ENCODE measurements around the gene RNF212.

RNF212 gene

DNA sequence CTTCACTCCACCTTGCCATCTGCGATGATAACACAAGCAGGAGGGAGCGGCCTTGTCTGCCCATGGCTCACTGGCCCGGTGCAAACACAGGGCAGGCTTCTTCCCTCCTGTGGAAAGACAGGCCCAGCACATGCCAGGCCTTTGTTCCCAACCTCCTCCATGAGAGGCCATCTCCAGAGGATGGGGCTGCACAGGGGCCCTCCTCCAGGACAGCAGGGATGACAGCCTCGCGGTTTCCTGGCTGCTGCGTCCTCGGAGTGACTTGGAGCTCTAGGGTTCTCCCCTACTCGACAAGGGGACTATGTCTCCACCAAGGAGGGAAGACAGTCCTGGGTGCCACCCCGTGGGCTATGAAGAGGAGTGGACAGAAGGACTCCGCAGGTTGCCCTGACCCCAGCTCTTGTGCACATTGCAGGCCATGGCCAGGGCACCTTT, 21.8 kb downstream of the RNF212 start:
- no peak for TF ChIP-seq FOXP2 (optimal IDR thresholded peaks at IDR 0.05; ENCODE audit: control extremely low read depth, extremely low read length, insufficient read depth)
- TF ChIP-seq POLR2AphosphoS5 (IDR thresholded peaks at IDR 0.05; ENCODE audit: borderline replicate concordance, low read depth, low read length) = no peak
- no peak for TF ChIP-seq EZH2 (IDR thresholded peaks at IDR 0.05)
- Histone ChIP-seq H3K27ac (no peak overlapping the region), H3K4me3 (no peak overlapping the region), H3K36me3 (ENCODE audit: insufficient read depth, low read length) (no peaks in the 10 kb centered on the region), H3K9me3 (ENCODE audit: low read depth, low read length) (no peaks in the 10 kb centered on the region), H3K9ac (ENCODE audit: insufficient read length) (no peak overlapping the region)
- no peak for DNase-seq (ENCODE audit: low read depth, low spot score)

DNA sequence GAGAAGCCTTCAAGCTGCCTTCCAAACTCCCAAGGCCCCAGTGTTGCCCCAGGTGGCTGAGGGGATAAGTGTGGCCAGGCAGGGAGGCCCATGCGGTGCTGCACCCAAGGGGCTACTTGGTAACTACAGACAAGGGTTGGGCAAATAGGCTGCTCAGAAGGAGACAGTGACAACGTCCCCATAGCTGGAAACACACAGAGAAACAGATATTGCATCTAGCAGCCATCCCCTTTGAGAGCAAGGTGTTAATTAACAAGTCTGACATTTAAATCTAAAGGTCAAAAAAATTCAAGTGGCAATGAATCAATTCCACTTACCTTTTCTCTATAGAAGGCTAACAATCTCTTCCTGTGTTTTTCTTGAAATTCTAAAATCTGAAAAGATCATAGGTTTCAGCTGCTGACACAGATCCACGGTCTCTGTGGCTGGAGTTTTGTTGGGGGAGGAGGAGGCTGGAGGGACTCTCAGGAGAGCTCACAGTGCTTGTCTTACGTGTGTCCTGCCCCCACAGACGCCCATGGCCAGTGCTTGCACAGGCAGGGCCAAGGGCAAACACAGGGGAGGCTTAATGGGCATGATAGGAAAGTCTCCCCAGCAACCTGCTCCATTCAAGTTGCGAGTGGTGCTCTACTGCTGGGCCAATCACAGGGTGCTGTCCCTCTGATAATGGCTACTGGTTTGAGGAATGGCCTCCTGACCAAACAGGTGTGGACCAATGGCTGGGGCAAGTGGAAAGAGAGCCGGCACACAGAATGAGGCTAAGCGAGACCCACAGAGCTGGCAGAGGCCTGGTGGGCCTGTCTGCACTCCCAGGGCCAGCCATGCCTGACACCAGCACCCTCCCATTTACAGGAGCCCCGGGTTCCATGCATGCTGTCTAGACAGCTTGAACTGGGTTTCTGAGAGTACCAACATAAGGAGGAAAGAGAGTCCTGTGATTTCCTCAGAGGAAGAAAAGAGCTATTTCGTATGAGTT, 22.6 kb downstream of the RNF212 start:
- no peak for TF ChIP-seq EZH2 (IDR thresholded peaks at IDR 0.05)
- TF ChIP-seq POLR2AphosphoS5 (IDR thresholded peaks at IDR 0.05; ENCODE audit: borderline replicate concordance, low read depth, low read length) = no peak
- TF ChIP-seq FOXP2 (optimal IDR thresholded peaks at IDR 0.05; ENCODE audit: control extremely low read depth, extremely low read length, insufficient read depth) = no peak
- H3K9me3 ChIP-seq (ENCODE audit: low read depth, low read length) = no peaks in the 10 kb centered on the region
- no peak overlapping the region for H3K9ac ChIP-seq (ENCODE audit: insufficient read length)
- H3K4me3 ChIP-seq = no peak overlapping the region
- H3K27ac ChIP-seq = no peak overlapping the region
- no peaks in the 10 kb centered on the region for H3K36me3 ChIP-seq (ENCODE audit: insufficient read depth, low read length)
- no peak for DNase-seq (ENCODE audit: low read depth, low spot score)

DNA sequence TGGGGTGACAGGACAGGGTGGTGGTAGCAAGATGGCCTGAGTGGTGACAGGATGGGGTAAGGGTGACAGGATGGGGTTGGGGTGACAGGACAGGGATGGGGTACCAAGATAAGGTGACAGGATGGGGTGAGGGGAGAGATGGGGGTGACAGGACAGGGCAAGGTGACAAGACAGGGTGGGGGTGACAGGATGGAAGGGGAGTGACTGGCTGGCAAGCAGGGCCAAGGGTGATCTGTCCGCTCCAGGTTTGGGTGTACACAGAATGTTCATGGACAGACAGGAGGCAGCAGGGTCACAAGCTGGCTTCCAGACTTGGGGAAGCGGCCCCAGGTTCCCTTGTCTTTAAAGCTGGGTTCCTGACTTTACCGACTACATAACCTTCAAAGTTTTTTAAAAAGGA, 23.3 kb downstream of the RNF212 start:
- Histone ChIP-seq H3K9ac (ENCODE audit: insufficient read length) (no peak overlapping the region), H3K27ac (no peak overlapping the region), H3K9me3 (ENCODE audit: low read depth, low read length) (no peaks in the 10 kb centered on the region), H3K4me3 (no peak overlapping the region), H3K36me3 (ENCODE audit: insufficient read depth, low read length) (no peaks in the 10 kb centered on the region)
- DNase-seq (ENCODE audit: low read depth, low spot score) = no peak
- no peak for TF ChIP-seq FOXP2 (optimal IDR thresholded peaks at IDR 0.05; ENCODE audit: control extremely low read depth, extremely low read length, insufficient read depth)
- TF ChIP-seq EZH2 (IDR thresholded peaks at IDR 0.05) = no peak

DNA sequence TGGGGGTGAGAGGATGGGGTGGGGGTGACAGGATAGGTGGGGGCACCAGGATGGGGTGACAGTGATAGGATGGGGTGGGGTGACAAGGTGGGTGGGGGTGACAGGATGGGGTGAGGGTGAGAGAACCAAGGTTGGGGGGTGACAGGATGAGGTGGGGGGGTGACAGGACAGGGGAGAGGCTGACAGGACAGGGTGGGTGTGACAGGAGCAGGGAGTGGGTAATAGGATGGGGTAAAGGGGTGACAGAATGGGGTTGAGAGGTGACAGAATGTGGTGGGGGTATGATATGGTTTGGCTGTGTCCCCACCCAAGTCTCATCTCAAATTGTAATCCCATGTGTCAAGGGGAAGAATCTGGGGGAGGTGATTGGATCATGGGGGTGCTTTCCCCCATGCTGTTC, 26.0 kb downstream of the RNF212 start:
- Histone ChIP-seq H3K4me3 (no peak overlapping the region), H3K9me3 (ENCODE audit: low read depth, low read length) (no peaks in the 10 kb centered on the region), H3K36me3 (ENCODE audit: insufficient read depth, low read length) (no peaks in the 10 kb centered on the region), H3K9ac (ENCODE audit: insufficient read length) (no peak overlapping the region), H3K27ac (no peak overlapping the region)
- TF ChIP-seq POLR2AphosphoS5 (IDR thresholded peaks at IDR 0.05; ENCODE audit: borderline replicate concordance, low read depth, low read length) (no peak), FOXP2 (optimal IDR thresholded peaks at IDR 0.05; ENCODE audit: control extremely low read depth, extremely low read length, insufficient read depth) (no peak), EZH2 (IDR thresholded peaks at IDR 0.05) (no peak)
- no peak for DNase-seq (ENCODE audit: low read depth, low spot score)

DNA sequence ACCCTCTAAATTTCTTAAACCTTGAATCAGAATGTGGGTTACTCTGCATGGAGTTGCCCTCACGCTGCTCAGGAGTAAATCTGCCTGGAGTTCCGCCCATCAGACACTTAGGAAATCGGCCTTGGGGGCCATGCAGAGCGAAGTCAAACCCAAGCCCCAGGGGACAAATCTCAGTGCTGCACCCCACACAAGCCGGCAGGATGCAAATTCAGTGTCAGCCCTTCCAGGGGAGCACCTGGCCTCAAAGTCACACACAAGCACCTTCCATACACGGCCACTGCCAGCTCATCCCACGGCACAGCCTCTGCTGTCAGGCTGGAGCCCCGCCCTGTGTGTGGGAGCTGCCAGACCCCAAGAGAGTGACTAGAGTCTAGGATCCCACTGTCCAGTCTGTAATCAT, 27.4 kb downstream of the RNF212 start:
- Histone ChIP-seq H3K27ac (no peak overlapping the region), H3K4me3 (no peak overlapping the region), H3K36me3 (ENCODE audit: insufficient read depth, low read length) (no peaks in the 10 kb centered on the region), H3K9me3 (ENCODE audit: low read depth, low read length) (no peaks in the 10 kb centered on the region), H3K9ac (ENCODE audit: insufficient read length) (no peak overlapping the region)
- no peak for TF ChIP-seq EZH2 (IDR thresholded peaks at IDR 0.05)
- no peak for TF ChIP-seq FOXP2 (optimal IDR thresholded peaks at IDR 0.05; ENCODE audit: control extremely low read depth, extremely low read length, insufficient read depth)
- TF ChIP-seq POLR2AphosphoS5 (IDR thresholded peaks at IDR 0.05; ENCODE audit: borderline replicate concordance, low read depth, low read length) = no peak
- DNase-seq (ENCODE audit: low read depth, low spot score) = no peak

DNA sequence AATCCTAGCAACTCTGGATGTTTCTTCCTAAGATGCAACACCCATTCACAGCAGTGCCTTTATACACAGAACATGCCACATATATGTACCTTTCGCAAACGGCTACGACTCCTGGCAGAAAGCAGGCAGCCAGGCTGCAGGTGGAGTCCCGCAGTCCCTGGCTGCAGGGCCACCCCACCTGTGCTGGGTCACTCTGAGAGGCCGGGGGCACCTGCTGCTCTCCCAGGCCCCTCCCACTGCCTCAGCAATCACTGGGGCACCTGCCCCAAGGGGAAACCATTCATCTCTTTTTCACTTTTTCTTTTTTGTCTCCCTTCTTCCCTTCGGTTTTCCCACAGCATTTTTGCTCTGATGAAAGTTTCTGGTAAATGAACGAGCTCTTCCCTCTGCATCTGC, 28.0 kb downstream of the RNF212 start:
- no peak for TF ChIP-seq EZH2 (IDR thresholded peaks at IDR 0.05)
- no peak for TF ChIP-seq POLR2AphosphoS5 (IDR thresholded peaks at IDR 0.05; ENCODE audit: borderline replicate concordance, low read depth, low read length)
- TF ChIP-seq FOXP2 (optimal IDR thresholded peaks at IDR 0.05; ENCODE audit: control extremely low read depth, extremely low read length, insufficient read depth) = no peak

DNA sequence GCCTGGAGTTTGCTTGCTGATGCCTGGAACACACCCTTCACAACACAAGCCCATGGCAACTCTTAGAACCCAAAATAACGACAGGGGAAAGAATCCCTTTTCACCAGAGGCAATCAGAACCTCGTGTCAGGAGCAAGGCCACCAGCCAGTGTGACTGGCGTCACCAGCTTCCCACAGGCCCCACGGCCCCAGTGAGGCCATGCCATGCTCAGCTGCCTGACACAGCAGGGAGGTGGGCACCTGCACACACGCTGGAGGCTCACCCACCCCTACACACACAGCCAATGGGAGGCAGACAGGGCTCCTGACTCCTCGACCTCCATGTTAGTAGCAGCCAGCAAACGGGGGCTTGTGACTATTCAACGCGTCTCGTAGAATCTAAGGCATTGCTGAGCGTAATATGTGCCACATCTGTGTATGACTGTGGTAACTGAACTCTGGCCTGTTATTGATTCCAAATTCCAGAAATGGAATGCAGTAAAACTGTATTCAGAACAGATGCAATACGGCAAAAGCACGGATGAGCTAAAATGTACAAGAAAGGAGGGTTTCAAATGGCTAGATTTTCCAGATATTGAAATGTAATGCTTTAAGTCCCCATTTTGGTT, 28.5 kb downstream of the RNF212 start:
- Histone ChIP-seq H3K36me3 (ENCODE audit: insufficient read depth, low read length) (no peaks in the 10 kb centered on the region), H3K9me3 (ENCODE audit: low read depth, low read length) (no peaks in the 10 kb centered on the region), H3K4me3 (no peak overlapping the region), H3K27ac (no peak overlapping the region), H3K9ac (ENCODE audit: insufficient read length) (no peak overlapping the region)
- TF ChIP-seq FOXP2 (optimal IDR thresholded peaks at IDR 0.05; ENCODE audit: control extremely low read depth, extremely low read length, insufficient read depth) = no peak
- no peak for TF ChIP-seq EZH2 (IDR thresholded peaks at IDR 0.05)
- DNase-seq (ENCODE audit: low read depth, low spot score) = no peak

More for the DNA sequence above, 28.0 kb downstream of the RNF212 start:
- H3K9me3 ChIP-seq (ENCODE audit: low read depth, low read length) = no peaks in the 10 kb centered on the region
- H3K9ac ChIP-seq (ENCODE audit: insufficient read length) = no peak overlapping the region
- DNase-seq (ENCODE audit: low read depth, low spot score) = no peak
- H3K36me3 ChIP-seq (ENCODE audit: insufficient read depth, low read length) = no peaks in the 10 kb centered on the region
- no peak overlapping the region for H3K4me3 ChIP-seq
- no peak overlapping the region for H3K27ac ChIP-seq

DNA sequence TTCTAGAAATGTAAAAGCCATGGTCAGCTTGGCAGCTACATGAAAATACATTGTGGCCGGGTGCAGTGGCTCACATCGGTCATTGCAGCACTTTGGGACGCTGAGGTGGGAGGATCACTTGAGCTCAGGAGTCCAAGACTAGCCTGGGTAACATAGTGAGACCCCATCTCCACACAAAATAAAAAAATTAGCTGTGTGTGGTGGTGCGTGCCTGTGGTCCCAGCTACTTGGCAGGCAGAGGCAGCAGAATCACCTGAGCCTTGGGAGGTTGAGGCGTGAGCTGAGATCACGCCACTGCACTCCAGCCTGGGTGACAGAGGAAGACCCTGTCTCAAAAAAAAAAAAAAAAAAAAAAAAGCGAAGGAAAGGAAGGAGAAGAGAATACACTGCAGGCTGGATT, 29.0 kb downstream of the RNF212 start:
- no peaks in the 10 kb centered on the region for H3K36me3 ChIP-seq (ENCODE audit: insufficient read depth, low read length)
- no peak overlapping the region for H3K27ac ChIP-seq
- DNase-seq (ENCODE audit: low read depth, low spot score) = no peak
- no peak for TF ChIP-seq EZH2 (IDR thresholded peaks at IDR 0.05)
- TF ChIP-seq POLR2AphosphoS5 (IDR thresholded peaks at IDR 0.05; ENCODE audit: borderline replicate concordance, low read depth, low read length) = no peak
- no peak for TF ChIP-seq FOXP2 (optimal IDR thresholded peaks at IDR 0.05; ENCODE audit: control extremely low read depth, extremely low read length, insufficient read depth)
- H3K4me3 ChIP-seq = no peak overlapping the region
- no peak overlapping the region for H3K9ac ChIP-seq (ENCODE audit: insufficient read length)
- H3K9me3 ChIP-seq (ENCODE audit: low read depth, low read length) = no peaks in the 10 kb centered on the region

All from SK-N-MC (cell line).